Tibial nerve (tissue), 4 donors: Measurements from ENCODE around the gene AGO3. TPM values are rescaled to one million over a fixed set of nuclear protein-coding genes. Genes with fewer than 3 reads are reported as not detected.

Experiments
- DNase-seq, 2 donors: peaks; one replicate each; pipeline ENCODE4 v3.0.0-alpha.2; 2019; ENCODE audit warnings: low spot score in 2 of 2
- H3K27ac ChIP-seq, 4 donors: fragments of 200-600 bp; sonication (generic) in 3 of 4; one replicate each; pipeline ENCODE4 v1.5.1; 2017 to 2019; ENCODE audit warnings: mild to moderate bottlenecking in 1 of 4
- H3K27me3 ChIP-seq, 2 donors: fragments of 200-600 bp; sonication (generic) in 1 of 2; one replicate each; pipeline versions ENCODE4 v1.5.1 to v1.6.0; 2017 to 2019
- H3K36me3 ChIP-seq, 3 donors: fragments of 200-600 bp; sonication (generic); one replicate each; pipeline ENCODE4 v1.5.1; 2018 to 2019
- H3K4me1 ChIP-seq, 4 donors: fragments of 200-600 bp; sonication (generic) in 3 of 4; one replicate each; pipeline ENCODE4 v1.5.1; 2017 to 2019
- H3K4me3 ChIP-seq, 4 donors: fragments of 200-600 bp; sonication (generic) in 3 of 4; one replicate each; pipeline ENCODE4 v1.5.1; 2017 to 2019; ENCODE audit warnings: mild to moderate bottlenecking in 1 of 4, moderate library complexity in 1 of 4
- H3K9me3 ChIP-seq, 4 donors: fragments of 200-600 bp; sonication (generic) in 3 of 4; one replicate each; pipeline ENCODE4 v1.5.1; 2017 to 2019
- EP300 ChIP-seq, 2 donors: sonication (generic); formaldehyde crosslinking; IDR thresholded peaks; one replicate each; pipeline ENCODE4 v1.6.1; 2017; ENCODE audit warnings: antibody characterized with exemption in 2 of 2, mild to moderate bottlenecking in 1 of 2
- POLR2A ChIP-seq, 2 donors: fragments of 450-650 bp; IDR thresholded peaks; one replicate each; pipeline ENCODE4 v1.6.1; 2017; ENCODE audit warnings: antibody characterized with exemption in 2 of 2, mild to moderate bottlenecking in 2 of 2, moderate library complexity in 2 of 2
- WGBS, 2 donors: methylation state at CpG; one replicate each; pipeline ENCODE4 v1.1.5; 2018; 5-methylcytosine and 5-hydroxymethylcytosine counted together
- total RNA-seq, 4 donors: library from RNA; depleted of rRNA; stranded (reverse); fragments of >200 nt; gene quantifications; one replicate each; pipeline ENCODE4 v1.1.0, GENCODE V29; 2016
- TF ChIP-seq, protein P1 (sequence below), 5 experiments: fragments of 200-600 bp in 3 of 5; fragments of 450-650 bp in 2 of 5; sonication (generic) in 3 of 5; IDR thresholded peaks; one replicate each; pipeline ENCODE4 v1.5.1; 2016 to 2019; ENCODE audit warnings: antibody characterized with exemption in 5 of 5, mild to moderate bottlenecking in 3 of 5, moderate library complexity in 2 of 5

Gene AGO3
- total RNA-seq, 4 donors from 2014 or later, result 16.2 to 31.8 (median 27.7) TPM

DNA sequence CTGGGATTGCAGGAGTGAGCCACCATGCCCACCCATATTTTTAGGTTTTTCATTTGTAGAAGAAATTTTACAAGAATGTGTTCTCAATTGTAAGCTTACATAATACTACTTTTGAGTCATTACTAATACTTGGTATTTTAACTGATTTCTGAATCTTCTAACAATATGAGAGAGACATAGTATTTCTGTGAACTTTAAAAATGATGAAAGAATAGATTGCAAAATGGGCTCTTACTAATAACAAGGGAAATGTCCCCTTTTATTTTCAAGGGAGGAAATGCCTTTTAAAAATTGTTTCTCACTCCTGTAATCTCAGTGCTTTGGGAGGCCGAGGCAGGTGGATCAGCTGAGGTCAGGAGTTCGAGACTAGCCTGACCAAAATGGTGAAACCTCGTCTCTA, 5.9 kb downstream of the AGO3 start:
- Histone ChIP-seq H3K27me3 (no peaks in the 10 kb centered on the region), H3K4me1 (peaks cover 0 to 70% (median 20%) of the 10 kb centered on the region in 4 donors), H3K9me3 (no peaks in the 10 kb centered on the region), H3K4me3 (no peak overlapping the region), H3K36me3 (no peaks in the 10 kb centered on the region), H3K27ac (peak overlapping the region in 1 of 4 donors; percentile 64)
- WGBS, 2 donors, result 93 to 95% methylated on average over 3 of the region's 3 CpGs
- no peak for DNase-seq
- TF ChIP-seq, protein P1, sequence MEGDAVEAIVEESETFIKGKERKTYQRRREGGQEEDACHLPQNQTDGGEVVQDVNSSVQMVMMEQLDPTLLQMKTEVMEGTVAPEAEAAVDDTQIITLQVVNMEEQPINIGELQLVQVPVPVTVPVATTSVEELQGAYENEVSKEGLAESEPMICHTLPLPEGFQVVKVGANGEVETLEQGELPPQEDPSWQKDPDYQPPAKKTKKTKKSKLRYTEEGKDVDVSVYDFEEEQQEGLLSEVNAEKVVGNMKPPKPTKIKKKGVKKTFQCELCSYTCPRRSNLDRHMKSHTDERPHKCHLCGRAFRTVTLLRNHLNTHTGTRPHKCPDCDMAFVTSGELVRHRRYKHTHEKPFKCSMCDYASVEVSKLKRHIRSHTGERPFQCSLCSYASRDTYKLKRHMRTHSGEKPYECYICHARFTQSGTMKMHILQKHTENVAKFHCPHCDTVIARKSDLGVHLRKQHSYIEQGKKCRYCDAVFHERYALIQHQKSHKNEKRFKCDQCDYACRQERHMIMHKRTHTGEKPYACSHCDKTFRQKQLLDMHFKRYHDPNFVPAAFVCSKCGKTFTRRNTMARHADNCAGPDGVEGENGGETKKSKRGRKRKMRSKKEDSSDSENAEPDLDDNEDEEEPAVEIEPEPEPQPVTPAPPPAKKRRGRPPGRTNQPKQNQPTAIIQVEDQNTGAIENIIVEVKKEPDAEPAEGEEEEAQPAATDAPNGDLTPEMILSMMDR (IDR thresholded peaks at IDR 0.05), result no peak
- no peak for TF ChIP-seq EP300 (IDR thresholded peaks at IDR 0.05)
- no peak for TF ChIP-seq POLR2A (IDR thresholded peaks at IDR 0.05)

DNA sequence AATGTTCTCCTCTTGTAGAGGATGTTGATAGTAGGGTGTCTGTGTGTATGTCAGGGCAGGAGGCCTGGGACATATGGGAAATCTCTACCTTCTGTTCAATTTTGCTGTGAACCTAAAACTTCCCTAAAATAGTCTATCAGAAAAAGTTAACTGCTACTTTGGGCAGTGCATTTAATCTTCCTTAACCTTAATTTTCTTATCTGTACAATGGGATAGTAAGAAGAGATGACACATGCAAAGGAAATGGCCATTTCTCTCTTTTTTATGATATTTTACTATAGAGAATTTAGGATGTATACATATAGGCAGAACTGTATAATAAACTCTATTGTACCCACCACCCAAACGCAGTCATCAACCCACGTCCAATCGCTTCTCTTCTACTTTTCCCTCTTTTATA, 8.6 kb downstream of the AGO3 start:
- no peak for DNase-seq
- no peaks in the 10 kb centered on the region for H3K36me3 ChIP-seq
- WGBS, 2 donors, result 96 to 97% methylated on average over 3 of the region's 3 CpGs
- peaks cover 0 to 57% (median 9%) of the 10 kb centered on the region in 4 donors for H3K4me1 ChIP-seq
- TF ChIP-seq EP300 (IDR thresholded peaks at IDR 0.05), result no peak
- H3K4me3 ChIP-seq, result no peak overlapping the region
- H3K9me3 ChIP-seq, result no peaks in the 10 kb centered on the region
- no peak overlapping the region for H3K27ac ChIP-seq
- no peaks in the 10 kb centered on the region for H3K27me3 ChIP-seq

- no peak overlapping the region for H3K27ac ChIP-seq
- no peaks in the 10 kb centered on the region for H3K36me3 ChIP-seq
- no peak for DNase-seq
- TF ChIP-seq POLR2A (IDR thresholded peaks at IDR 0.05) (no peak), EP300 (IDR thresholded peaks at IDR 0.05) (no peak)
- TF ChIP-seq, protein P1 (IDR thresholded peaks at IDR 0.05), result no peak
- 49 to 53% methylated on average over 2 of the region's 2 CpGs for WGBS, 2 donors
- H3K9me3 ChIP-seq, result no peaks in the 10 kb centered on the region
- H3K4me1 ChIP-seq, result peaks cover 0 to 27% (median 6%) of the 10 kb centered on the region in 4 donors
- no peaks in the 10 kb centered on the region for H3K27me3 ChIP-seq
- no peak overlapping the region for H3K4me3 ChIP-seq
Observed at GRCh38 chr1:35945327-35945726, 14.4 kb downstream of the AGO3 start.

GRCh38 chr1:35947547-35947946, 16.6 kb downstream of the AGO3 start:
- Histone ChIP-seq H3K36me3 (peaks cover 0 to 4% (median 0%) of the 10 kb centered on the region in 3 donors), H3K4me1 (peaks cover 0 to 5% (median 0%) of the 10 kb centered on the region in 4 donors), H3K4me3 (no peak overlapping the region), H3K9me3 (no peaks in the 10 kb centered on the region), H3K27ac (no peak overlapping the region), H3K27me3 (no peaks in the 10 kb centered on the region)
- DNase-seq, result no peak
- TF ChIP-seq, protein P1 (IDR thresholded peaks at IDR 0.05), result no peak
- TF ChIP-seq POLR2A (IDR thresholded peaks at IDR 0.05) (no peak), EP300 (IDR thresholded peaks at IDR 0.05) (no peak)
- 91 to 92% methylated on average over 2 of the region's 2 CpGs for WGBS, 2 donors

DNA sequence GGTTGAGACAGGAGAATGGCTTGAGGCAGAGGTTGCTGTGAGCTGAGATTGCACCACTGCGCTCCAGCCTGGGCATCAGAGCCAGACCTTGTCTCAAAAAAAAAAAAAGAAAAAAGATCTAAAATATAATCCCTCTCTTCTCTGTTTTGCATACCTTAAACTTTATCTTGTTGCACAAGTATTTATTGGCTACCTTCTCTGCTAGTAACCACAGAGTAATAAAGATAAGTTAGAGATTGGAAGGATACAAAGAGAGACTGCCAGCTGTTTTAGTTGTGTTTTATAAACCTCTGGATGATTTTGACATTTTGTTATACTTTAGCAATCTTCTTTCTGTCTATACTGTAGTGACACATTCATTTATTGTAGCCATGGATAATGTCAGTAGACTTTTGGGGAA, 27.7 kb downstream of the AGO3 start:
- H3K4me3 ChIP-seq, result no peak overlapping the region
- no peaks in the 10 kb centered on the region for H3K9me3 ChIP-seq
- peaks cover 0 to 4% (median 0%) of the 10 kb centered on the region in 3 donors for H3K36me3 ChIP-seq
- H3K27ac ChIP-seq, result no peak overlapping the region
- DNase-seq, result no peak
- no peaks in the 10 kb centered on the region for H3K27me3 ChIP-seq
- WGBS, 2 donors, result 93 to 96% methylated on average over 1 of the region's 1 CpG
- no peaks in the 10 kb centered on the region for H3K4me1 ChIP-seq
- TF ChIP-seq, protein P1 (IDR thresholded peaks at IDR 0.05), result no peak
- no peak for TF ChIP-seq POLR2A (IDR thresholded peaks at IDR 0.05)
- no peak for TF ChIP-seq EP300 (IDR thresholded peaks at IDR 0.05)

DNA sequence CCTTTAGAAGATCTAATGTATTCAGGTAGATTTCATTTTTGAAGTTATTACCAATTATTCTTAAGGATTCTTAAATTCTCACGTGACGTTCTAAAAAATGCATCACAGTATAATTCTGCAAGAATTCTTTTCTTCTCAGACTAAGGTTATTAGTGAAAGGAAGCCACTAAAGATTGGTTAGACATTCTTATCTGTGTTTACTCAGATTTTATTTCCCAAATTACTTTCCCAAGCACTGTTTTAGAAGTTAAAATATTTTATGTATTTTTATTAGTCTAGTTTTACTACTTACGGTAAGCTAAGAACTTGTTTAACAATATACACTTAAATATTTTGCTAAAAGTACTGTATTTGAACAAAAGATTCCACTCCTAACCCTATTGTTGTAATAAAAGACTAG, 28.4 kb downstream of the AGO3 start:
- TF ChIP-seq, protein P1 (IDR thresholded peaks at IDR 0.05), result no peak
- TF ChIP-seq POLR2A (IDR thresholded peaks at IDR 0.05), result no peak
- TF ChIP-seq EP300 (IDR thresholded peaks at IDR 0.05), result no peak
- DNase-seq, result no peak
- WGBS, 2 donors, result 73 to 76% methylated on average over 3 of the region's 3 CpGs
- Histone ChIP-seq H3K27me3 (no peaks in the 10 kb centered on the region), H3K4me1 (no peaks in the 10 kb centered on the region), H3K4me3 (no peak overlapping the region), H3K9me3 (no peaks in the 10 kb centered on the region), H3K27ac (no peak overlapping the region), H3K36me3 (peaks cover 0 to 6% (median 0%) of the 10 kb centered on the region in 3 donors)
